NCI-H1930 (cell line): Measurements from ENCODE around the gene SULF2.

Experiments
- DNase-seq, 2 experiments: peaks; one replicate each; lab custom pipeline; 2025; lab: John Stamatoyannopoulos, UW

SULF2 gene

GRCh38 chr20:47762699-47763268 is 22.5 kb downstream of the SULF2 start:
- DNase-seq = no peak

- DNase-seq = no peak
These were observed 23.7 kb downstream of the SULF2 start for GRCh38 chr20:47761482-47762047.

GRCh38 chr20:47760686-47761481 is 24.4 kb downstream of the SULF2 start:
- no peak for DNase-seq

- DNase-seq = no peak
These were observed 26.5 kb downstream of the SULF2 start for GRCh38 chr20:47758517-47759450.

GRCh38 chr20:47757145-47758035 is 27.9 kb downstream of the SULF2 start:
- DNase-seq = no peak

- DNase-seq = no peak
These were observed 30.2 kb downstream of the SULF2 start for GRCh38 chr20:47754946-47755652.

- DNase-seq = no peak
These were observed 30.9 kb downstream of the SULF2 start for GRCh38 chr20:47754388-47754715.

GRCh38 chr20:47753576-47754387 is 31.5 kb downstream of the SULF2 start:
- no peak for DNase-seq

- DNase-seq = no peak
These were observed 33.8 kb downstream of the SULF2 start for GRCh38 chr20:47751449-47751848.

- DNase-seq = no peak
These were observed 35.9 kb downstream of the SULF2 start for GRCh38 chr20:47749339-47749738.

- DNase-seq = no peak
These were observed 36.5 kb downstream of the SULF2 start for GRCh38 chr20:47748823-47749222.

GRCh38 chr20:47748069-47748468 is 37.2 kb downstream of the SULF2 start:
- DNase-seq = no peak

GRCh38 chr20:47747669-47748031 is 37.6 kb downstream of the SULF2 start:
- DNase-seq = no peak

GRCh38 chr20:47744803-47745202 is 40.5 kb downstream of the SULF2 start:
- DNase-seq = no peak

- DNase-seq = no peak
These were observed 41.6 kb downstream of the SULF2 start for GRCh38 chr20:47743671-47744070.

- peak; percentile 22 to 65 for DNase-seq
These were observed 43.3 kb downstream of the SULF2 start for GRCh38 chr20:47741669-47742608.

- peak; percentile 19 to 23 for DNase-seq
These were observed 44.5 kb downstream of the SULF2 start for GRCh38 chr20:47740862-47741184.

- DNase-seq = no peak
These were observed 45.0 kb downstream of the SULF2 start for GRCh38 chr20:47740121-47740861.
